GM04504 (cell line): ENCODE measurements around the gene HFE.
"Not testable (repeated sequence)": the region's sequence is repeated elsewhere in the genome, so short reads cannot be mapped to it uniquely, and the experiment has no call there.

ENCODE experiments used
- DNase-seq: peaks from one replicate; pipeline ENCODE4 v3.0.0-alpha.2; 2012; ENCODE audit warnings: low read depth

HFE gene

GRCh38 chr6:26113570-26113969 lies 26.3 kb downstream of the HFE start:
- DNase-seq: no peak

- no peak for DNase-seq
Measured at GRCh38 chr6:26115226-26115625, 28.0 kb downstream of the HFE start.

- no peak for DNase-seq
Measured at GRCh38 chr6:26116267-26116666, 29.0 kb downstream of the HFE start.

GRCh38 chr6:26118999-26119398 lies 31.8 kb downstream of the HFE start:
- no peak for DNase-seq

GRCh38 chr6:26120115-26120514 lies 32.9 kb downstream of the HFE start:
- DNase-seq: not testable (repeated sequence)

GRCh38 chr6:26120807-26121140 lies 33.5 kb downstream of the HFE start:
- no peak for DNase-seq

- no peak for DNase-seq
Measured at GRCh38 chr6:26121141-26122004, 34.1 kb downstream of the HFE start.

- no peak for DNase-seq
Measured at GRCh38 chr6:26122005-26122388, 34.8 kb downstream of the HFE start.

GRCh38 chr6:26122402-26122792 lies 35.2 kb downstream of the HFE start:
- no peak for DNase-seq

- DNase-seq: peak; percentile 96
Measured at GRCh38 chr6:26122793-26123674, 35.8 kb downstream of the HFE start.

GRCh38 chr6:26123675-26123946 lies 36.4 kb downstream of the HFE start:
- no peak for DNase-seq

GRCh38 chr6:26123947-26124780 lies 36.9 kb downstream of the HFE start:
- DNase-seq: peak; percentile 98

- no peak for DNase-seq
Measured at GRCh38 chr6:26124781-26125685, 37.8 kb downstream of the HFE start.

- DNase-seq: no peak
Measured at GRCh38 chr6:26126394-26127235, 39.4 kb downstream of the HFE start.

GRCh38 chr6:26128013-26128771 lies 41.0 kb downstream of the HFE start:
- DNase-seq: no peak

GRCh38 chr6:26129656-26130055 lies 42.4 kb downstream of the HFE start:
- DNase-seq: no peak

GRCh38 chr6:26130581-26131249 lies 43.5 kb downstream of the HFE start:
- DNase-seq: no peak

GRCh38 chr6:26131618-26132017 lies 44.4 kb downstream of the HFE start:
- DNase-seq: no peak

- DNase-seq: no peak
Measured at GRCh38 chr6:26133730-26134129, 46.5 kb downstream of the HFE start.
